ENCODE results near the gene FAM9C. TPM values are rescaled to one million over a fixed set of nuclear protein-coding genes. Genes with fewer than 3 reads are reported as not detected.
"Not testable (repeated sequence)": the region's sequence is repeated elsewhere in the genome, so short reads cannot be mapped to it uniquely, and the experiment has no call there.

Gene FAM9C
- not detected for total RNA-seq

DNA sequence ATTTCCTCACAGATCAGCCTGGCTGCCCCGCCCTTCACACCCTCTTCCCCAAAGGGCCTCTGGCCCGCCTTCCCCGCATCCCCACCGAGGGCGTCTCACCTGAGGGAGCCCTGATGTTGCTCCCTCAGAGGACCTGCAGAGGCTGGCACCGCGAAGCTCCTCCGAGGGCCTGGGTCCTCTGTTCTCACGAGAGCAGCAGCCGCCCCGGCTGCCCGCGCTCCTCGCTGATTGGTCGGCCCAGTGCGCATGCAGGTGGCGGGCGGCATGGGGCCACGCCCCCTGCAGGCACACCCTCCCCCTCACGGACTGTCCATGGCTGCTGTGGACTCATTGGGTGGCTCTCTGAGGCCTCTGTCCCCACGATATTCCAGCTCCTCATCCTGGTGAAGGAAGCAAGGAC is at the start of gene FAM9C:
TSS of gene FAM9C (minus strand) at position 180 of the 400 bp plus-strand sequence. CDS start 831 bp downstream, outside the sequence.
- H3K36me3 Mint-ChIP-seq, result no peaks in the 10 kb centered on the region
- H3K4me1 Mint-ChIP-seq (ENCODE audit: low read depth in 2 of 2), result peaks cover 12 to 26% of the 10 kb centered on the region in 2 donors
- ATAC-seq (no peak), DNase-seq (ENCODE audit: low spot score) (no peak)
- H3K27me3 Mint-ChIP-seq, result peaks cover 0 to 4% of the 10 kb centered on the region in 2 donors
- H3K9me3 Mint-ChIP-seq, result no peaks in the 10 kb centered on the region
- H3K27ac Mint-ChIP-seq, result peak within 1 kb of the TSS in 1 of 2 donors; percentile 86
- H3K4me3 Mint-ChIP-seq, result no peak within 1 kb of the TSS

DNA sequence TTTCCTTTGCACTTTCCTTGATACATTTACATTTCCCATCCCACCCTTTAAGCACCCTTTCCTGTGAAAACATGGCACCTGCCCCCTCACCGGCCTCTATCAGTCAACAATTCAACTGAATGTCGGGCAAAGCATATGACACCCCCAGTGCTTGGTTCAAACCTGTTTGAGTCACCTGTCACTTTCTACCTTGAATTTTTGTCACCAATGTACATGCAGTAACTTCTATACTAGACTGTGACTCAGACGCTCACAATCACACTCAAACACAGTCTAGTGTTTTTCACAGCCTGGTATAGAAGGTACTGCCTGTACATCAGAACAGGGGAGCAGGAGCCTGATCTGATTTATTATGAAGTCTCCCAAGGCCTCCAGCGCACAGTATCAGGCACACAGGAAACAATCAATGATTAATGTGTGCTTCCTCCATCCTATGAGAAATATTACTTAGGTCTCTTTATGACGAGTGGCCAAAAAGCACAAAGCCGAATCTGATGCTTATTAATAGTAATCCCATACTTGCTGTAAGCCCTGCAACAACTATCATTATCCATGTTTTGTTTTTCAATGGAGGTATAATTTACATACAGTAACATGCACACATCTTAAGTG is 49.2 kb upstream of the FAM9C start:
- Mint-ChIP-seq H3K27ac (peak overlapping the region; percentile 98 to 99), H3K4me3 (peak overlapping the region; percentile 77), H3K9me3 (peaks cover 3% of the 10 kb centered on the region), H3K36me3 (no peaks in the 10 kb centered on the region), H3K4me1 (ENCODE audit: low read depth in 2 of 2) (peaks cover 47 to 53% of the 10 kb centered on the region in 2 donors), H3K27me3 (peaks cover 0 to 6% of the 10 kb centered on the region in 2 donors)
- DNase-seq (ENCODE audit: low spot score) (no peak), ATAC-seq (peak in 1 of 2 donors; percentile 55)

DNA sequence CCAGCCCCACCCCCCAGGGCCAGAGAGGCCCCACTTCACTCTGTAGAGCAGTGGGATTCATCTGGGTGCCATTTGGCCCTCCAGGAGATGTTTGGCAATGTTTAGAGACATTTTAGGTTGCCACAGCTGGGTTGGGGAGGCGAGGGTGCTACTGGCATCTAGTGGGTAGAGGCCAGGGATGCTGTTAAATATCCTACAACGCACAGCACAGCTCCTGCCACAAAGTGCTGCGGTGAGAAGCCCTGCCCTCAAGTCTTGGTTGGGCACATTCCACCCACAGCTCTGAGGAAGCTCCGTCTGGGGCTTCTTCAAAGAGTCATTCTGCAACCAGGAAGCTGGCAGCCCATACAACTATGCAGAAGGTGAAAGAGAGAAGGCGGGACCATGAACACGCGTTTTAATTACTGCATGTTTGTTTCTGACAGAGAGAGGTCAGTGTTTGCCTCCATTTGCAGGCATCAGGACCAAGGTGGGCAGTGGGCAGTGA is 48.1 kb upstream of the FAM9C start:
- Mint-ChIP-seq H3K27ac (peak overlapping the region; percentile 98 to 99), H3K27me3 (peaks cover 0 to 3% of the 10 kb centered on the region in 2 donors), H3K4me1 (ENCODE audit: low read depth in 2 of 2) (peaks cover 58 to 60% of the 10 kb centered on the region in 2 donors), H3K4me3 (peak overlapping the region; percentile 77), H3K9me3 (peaks cover 3% of the 10 kb centered on the region), H3K36me3 (no peaks in the 10 kb centered on the region)
- peak; percentile 86 to 89 for ATAC-seq
- DNase-seq (ENCODE audit: low spot score), result peak; percentile 87

DNA sequence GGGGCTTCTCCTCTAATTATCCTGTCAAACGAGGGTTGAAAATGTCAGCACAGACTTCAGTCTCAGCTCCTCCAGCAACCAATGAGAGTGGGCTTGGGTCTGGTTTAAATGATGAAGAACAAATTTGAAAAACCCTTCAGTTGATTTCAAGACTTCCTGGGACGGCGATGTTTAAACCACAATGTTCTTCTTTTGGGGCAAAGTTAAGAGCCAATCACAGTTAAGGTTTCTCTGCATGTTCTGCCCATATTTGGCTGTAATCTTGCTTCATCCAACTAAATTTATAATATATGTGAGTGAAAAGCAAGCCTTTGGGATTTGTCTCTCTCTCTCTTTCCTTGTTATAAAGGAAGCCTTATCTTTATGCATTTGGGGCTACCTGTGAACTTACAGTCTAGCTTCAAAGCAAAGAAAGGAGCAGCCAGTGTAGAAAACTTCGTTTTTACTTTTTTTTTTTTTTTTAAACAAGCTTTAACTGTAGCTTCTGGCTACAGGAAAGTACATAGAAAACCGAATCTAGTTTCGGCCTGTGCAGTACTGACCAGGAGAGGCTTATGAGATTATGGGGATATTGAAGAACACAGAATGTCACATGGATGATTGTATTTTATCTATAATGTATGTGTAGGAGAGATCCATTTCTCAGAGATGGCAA is 46.8 kb upstream of the FAM9C start:
- H3K27me3 Mint-ChIP-seq, result no peaks in the 10 kb centered on the region
- peaks cover 3% of the 10 kb centered on the region for H3K9me3 Mint-ChIP-seq
- peak overlapping the region; percentile 76 for H3K4me3 Mint-ChIP-seq
- H3K4me1 Mint-ChIP-seq (ENCODE audit: low read depth in 2 of 2), result peaks cover 69 to 71% of the 10 kb centered on the region in 2 donors
- no peaks in the 10 kb centered on the region for H3K36me3 Mint-ChIP-seq
- H3K27ac Mint-ChIP-seq, result peak overlapping the region; percentile 98 to 99
- peak in 1 of 2 donors; percentile 8 for ATAC-seq
- no peak for DNase-seq (ENCODE audit: low spot score)

DNA sequence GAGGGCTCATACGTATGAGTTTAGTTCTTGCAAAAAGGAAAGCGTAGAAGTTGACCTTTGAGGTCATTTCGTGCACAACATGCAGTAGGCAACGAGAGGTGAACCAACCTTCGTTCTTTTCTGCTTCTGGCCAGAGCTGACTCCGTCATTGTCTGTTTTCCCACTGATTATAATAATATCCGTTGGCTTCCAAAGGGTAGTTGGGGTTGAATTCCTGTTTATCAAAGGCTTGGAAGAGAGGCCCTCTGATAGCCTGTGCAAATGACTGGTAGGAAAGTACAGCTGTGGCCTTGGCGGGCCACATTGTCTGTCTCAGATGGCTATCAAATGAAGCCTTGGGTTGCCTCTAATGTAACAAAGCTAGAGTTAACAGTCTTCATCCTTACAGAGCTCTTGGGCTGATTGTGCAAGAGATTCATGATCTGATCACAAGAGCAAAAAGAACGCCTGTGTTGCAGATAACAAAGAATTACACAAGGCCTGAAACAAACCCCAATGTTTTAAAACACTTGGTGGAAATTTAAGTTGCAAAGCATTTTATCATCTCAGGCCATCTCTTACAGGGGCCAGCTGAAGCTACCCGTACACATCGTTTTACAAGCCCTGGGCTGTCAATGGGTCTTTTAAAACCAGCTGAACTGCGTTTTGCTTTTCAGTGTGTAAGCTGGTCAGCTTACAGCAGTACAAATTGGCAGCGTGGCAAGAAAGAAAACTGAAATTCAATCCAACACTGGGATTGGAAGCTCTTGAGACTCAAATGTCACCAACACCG is 46.1 kb upstream of the FAM9C start:
- Mint-ChIP-seq H3K27me3 (no peaks in the 10 kb centered on the region), H3K27ac (peak overlapping the region; percentile 98 to 99), H3K4me1 (ENCODE audit: low read depth in 2 of 2) (peaks cover 75 to 78% of the 10 kb centered on the region in 2 donors), H3K9me3 (peaks cover 3% of the 10 kb centered on the region), H3K36me3 (no peaks in the 10 kb centered on the region), H3K4me3 (peak overlapping the region; percentile 76)
- DNase-seq (ENCODE audit: low spot score) (no peak), ATAC-seq (no peak)

DNA sequence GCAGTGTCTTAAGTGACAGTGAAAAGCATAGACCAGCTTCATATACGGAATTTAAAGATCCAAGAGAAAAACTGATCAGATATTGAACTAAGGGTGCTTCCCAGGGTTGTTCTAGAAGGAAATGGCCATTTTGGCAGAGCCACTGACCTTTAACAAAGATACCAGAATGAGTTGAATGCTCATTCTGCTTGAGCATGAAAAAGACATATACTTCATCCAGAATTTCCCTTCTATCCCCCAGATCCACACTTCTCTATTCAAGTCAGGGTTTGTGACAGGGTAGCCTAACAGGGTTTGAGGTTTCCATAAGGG is 45.6 kb upstream of the FAM9C start:
- ATAC-seq (peak in 1 of 2 donors; percentile 18), DNase-seq (ENCODE audit: low spot score) (no peak)
- Mint-ChIP-seq H3K4me3 (peak overlapping the region; percentile 76), H3K27ac (peak overlapping the region; percentile 98 to 99), H3K27me3 (no peaks in the 10 kb centered on the region), H3K9me3 (peaks cover 3% of the 10 kb centered on the region), H3K4me1 (ENCODE audit: low read depth in 2 of 2) (peaks cover 79 to 81% of the 10 kb centered on the region in 2 donors), H3K36me3 (no peaks in the 10 kb centered on the region)

DNA sequence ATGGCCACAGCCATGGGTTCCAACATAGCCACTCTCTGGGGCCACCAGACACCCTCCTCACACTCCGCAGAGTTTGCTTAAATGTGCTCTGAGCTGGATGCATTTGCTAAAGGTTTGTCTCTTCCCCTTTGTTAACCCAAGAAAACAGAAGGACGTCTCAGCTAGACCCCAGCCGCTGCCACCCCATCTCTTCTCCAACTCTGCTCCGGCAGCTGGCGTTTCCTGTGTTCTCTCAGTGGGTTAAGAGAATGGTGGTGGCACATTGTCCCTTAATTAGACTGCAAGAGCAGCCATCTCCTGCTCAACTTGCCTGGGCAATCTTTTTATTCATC is 43.7 kb upstream of the FAM9C start:
- H3K27me3 Mint-ChIP-seq, result peaks cover 0 to 2% of the 10 kb centered on the region in 2 donors
- H3K27ac Mint-ChIP-seq, result peak overlapping the region; percentile 98 to 99
- H3K4me3 Mint-ChIP-seq, result peak overlapping the region; percentile 85
- H3K36me3 Mint-ChIP-seq, result no peaks in the 10 kb centered on the region
- ATAC-seq, result no peak
- H3K9me3 Mint-ChIP-seq, result peaks cover 3% of the 10 kb centered on the region
- DNase-seq (ENCODE audit: low spot score), result no peak
- peaks cover 72 to 81% of the 10 kb centered on the region in 2 donors for H3K4me1 Mint-ChIP-seq (ENCODE audit: low read depth in 2 of 2)

DNA sequence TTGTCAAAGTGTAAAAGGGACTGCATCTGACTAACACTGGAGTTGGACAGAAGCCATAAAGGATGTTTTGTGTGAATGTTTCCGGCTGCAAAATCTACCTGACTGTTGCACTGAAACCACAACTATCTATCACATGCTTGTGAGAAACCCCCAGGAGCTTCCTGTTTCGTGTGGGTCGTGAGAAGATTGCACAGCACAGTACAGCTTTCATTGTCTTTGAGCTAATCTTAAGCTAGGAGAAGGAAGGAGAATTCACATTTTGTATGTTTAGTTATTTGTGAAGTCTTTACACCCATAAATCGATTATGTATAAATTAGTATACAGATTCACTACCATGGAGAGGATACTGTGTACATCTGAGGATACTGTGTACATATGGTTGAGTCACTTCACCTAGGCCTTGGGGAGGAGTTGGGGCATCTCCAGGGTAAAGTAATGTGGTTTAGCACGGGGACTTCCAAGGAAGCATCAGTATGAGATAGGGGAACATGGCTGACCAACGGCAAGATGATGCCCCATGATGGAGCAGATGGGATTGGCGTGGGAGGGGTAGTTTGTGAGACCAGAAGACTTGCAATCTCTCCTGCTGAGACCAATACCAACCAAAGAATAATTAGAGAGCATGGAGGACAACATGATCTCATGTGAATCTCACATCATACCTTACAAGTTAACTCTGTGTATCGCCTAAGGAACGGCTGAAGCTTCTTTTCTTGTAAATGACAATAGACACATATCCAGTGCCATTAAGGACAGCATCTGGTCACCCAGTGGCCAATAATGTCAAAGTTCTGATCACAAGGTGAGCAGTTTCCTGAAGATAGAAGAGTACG is 43.1 kb upstream of the FAM9C start:
- peaks cover 72 to 81% of the 10 kb centered on the region in 2 donors for H3K4me1 Mint-ChIP-seq (ENCODE audit: low read depth in 2 of 2)
- H3K27ac Mint-ChIP-seq, result peak overlapping the region; percentile 98 to 99
- peak; percentile 78 to 87 for ATAC-seq
- H3K27me3 Mint-ChIP-seq, result peaks cover 0 to 2% of the 10 kb centered on the region in 2 donors
- peak; percentile 86 for DNase-seq (ENCODE audit: low spot score)
- H3K36me3 Mint-ChIP-seq, result no peaks in the 10 kb centered on the region
- H3K9me3 Mint-ChIP-seq, result no peaks in the 10 kb centered on the region
- H3K4me3 Mint-ChIP-seq, result peak overlapping the region; percentile 85

DNA sequence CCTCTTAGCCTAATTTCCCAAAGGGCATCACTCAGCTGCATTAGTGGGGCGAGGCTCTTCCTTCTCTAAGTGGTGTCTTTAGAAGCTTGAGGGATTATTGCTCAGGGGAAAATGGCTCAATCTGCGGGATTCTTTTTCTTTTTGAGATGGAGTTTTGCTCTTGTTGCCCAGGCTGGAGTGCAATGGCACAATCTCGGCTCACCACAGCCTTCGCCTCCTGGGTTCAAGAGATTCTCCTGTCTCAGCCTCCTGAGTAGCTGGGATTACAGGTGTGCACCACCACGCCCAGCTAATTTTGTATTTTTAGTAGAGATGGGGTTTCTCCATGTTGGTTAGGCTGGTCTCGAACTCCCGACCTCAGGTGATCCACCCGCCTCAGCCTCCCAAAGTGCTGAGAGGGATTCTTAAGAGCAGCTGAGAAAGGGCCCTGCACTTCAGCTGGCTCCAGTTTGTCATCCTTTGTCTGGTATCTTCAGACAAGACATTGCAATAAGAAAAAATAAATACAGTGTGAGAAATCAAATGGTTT is 42.4 kb upstream of the FAM9C start:
- not testable (repeated sequence) for H3K27me3 Mint-ChIP-seq; H3K9me3 Mint-ChIP-seq; ATAC-seq; DNase-seq (ENCODE audit: low spot score); H3K36me3 Mint-ChIP-seq
- Mint-ChIP-seq H3K4me3 (peak overlapping the region; percentile 85), H3K27ac (peak overlapping the region; percentile 98 to 99), H3K4me1 (ENCODE audit: low read depth in 2 of 2) (peaks cover 72 to 83% of the 10 kb centered on the region in 2 donors)

DNA sequence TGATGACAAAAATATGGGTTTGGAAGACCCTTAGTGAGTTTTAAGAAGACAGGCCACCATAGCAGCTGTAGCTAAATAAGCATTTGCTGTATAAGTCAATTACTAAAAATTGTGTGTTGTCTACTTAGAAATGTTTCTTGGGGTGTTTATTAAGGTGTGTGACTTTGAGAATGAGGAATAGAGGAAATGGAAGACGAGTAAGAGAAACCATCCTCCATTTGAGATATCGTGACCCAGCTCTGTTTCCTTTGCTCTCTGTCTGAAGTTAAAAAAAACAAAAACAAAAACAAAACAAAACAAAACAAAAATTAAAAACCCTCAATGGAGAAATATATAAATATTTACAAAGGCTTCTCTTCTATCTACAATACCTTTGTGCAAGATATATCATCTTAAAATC is 41.7 kb upstream of the FAM9C start:
- H3K36me3 Mint-ChIP-seq, result no peaks in the 10 kb centered on the region
- ATAC-seq (no peak), DNase-seq (ENCODE audit: low spot score) (no peak)
- H3K4me3 Mint-ChIP-seq, result peak overlapping the region; percentile 85
- peak overlapping the region; percentile 98 to 99 for H3K27ac Mint-ChIP-seq
- peaks cover 72 to 83% of the 10 kb centered on the region in 2 donors for H3K4me1 Mint-ChIP-seq (ENCODE audit: low read depth in 2 of 2)
- H3K27me3 Mint-ChIP-seq, result peaks cover 0 to 2% of the 10 kb centered on the region in 2 donors
- no peaks in the 10 kb centered on the region for H3K9me3 Mint-ChIP-seq

DNA sequence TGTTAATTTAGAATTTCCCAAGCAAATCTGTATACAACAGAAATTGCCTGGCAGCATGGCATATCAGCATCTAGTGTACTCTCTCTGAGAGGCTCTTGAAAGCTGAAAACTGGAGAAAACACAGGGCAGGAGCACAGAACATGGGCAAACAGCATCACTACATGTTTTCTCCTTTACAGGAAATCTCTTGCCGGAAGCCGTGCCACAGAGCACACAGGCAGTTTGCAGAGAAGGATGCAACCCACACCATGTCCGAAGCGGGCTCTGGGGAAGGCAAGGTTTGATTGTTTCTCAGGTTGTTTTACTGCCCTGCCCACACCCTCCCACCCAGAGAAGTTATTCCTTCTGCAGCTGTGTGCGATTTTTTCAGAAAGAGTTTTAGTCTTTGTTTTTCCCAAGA is 41.1 kb upstream of the FAM9C start:
- Mint-ChIP-seq H3K27me3 (peaks cover 0 to 7% of the 10 kb centered on the region in 2 donors), H3K27ac (peak overlapping the region; percentile 98 to 99), H3K9me3 (no peaks in the 10 kb centered on the region), H3K4me1 (ENCODE audit: low read depth in 2 of 2) (peaks cover 73 to 84% of the 10 kb centered on the region in 2 donors), H3K36me3 (no peaks in the 10 kb centered on the region), H3K4me3 (peak overlapping the region; percentile 85)
- ATAC-seq, result peak in 1 of 2 donors; percentile 21
- DNase-seq (ENCODE audit: low spot score), result no peak

DNA sequence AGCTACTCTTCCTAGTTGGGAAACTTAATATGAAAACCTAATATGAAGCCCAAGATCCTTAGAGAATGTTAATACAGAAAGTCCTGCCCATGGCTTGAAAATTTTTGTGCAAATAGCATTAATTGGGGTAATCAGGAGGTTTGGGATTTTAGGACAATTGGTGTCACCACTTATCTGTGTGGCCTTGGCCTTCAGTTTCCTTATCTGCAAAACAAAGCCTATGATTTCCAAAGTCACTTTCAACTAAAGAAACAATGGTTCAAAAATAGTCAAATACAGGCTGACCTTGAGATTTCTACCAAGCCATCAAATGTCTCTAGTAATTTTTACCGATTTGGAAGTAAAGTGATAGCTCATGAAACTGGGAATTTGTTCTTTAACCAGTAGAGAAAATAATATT is 40.2 kb upstream of the FAM9C start:
- Mint-ChIP-seq H3K27ac (peak overlapping the region; percentile 98 to 99), H3K4me1 (ENCODE audit: low read depth in 2 of 2) (peaks cover 67 to 83% of the 10 kb centered on the region in 2 donors), H3K4me3 (no peak overlapping the region), H3K27me3 (peaks cover 0 to 10% of the 10 kb centered on the region in 2 donors), H3K9me3 (no peaks in the 10 kb centered on the region), H3K36me3 (no peaks in the 10 kb centered on the region)
- no peak for DNase-seq (ENCODE audit: low spot score)
- ATAC-seq, result no peak
